ENCODE measurements around the gene NUDT5. TPM values are rescaled to one million over a fixed set of nuclear protein-coding genes. Genes with fewer than 3 reads are reported as not detected.

The NUDT5 gene
- total and polyA plus RNA-seq, 2 of the 8 experiments (the other 6 are each of a cell fraction or from before 2014, with no cell fraction given) = 130 to 134 TPM

DNA sequence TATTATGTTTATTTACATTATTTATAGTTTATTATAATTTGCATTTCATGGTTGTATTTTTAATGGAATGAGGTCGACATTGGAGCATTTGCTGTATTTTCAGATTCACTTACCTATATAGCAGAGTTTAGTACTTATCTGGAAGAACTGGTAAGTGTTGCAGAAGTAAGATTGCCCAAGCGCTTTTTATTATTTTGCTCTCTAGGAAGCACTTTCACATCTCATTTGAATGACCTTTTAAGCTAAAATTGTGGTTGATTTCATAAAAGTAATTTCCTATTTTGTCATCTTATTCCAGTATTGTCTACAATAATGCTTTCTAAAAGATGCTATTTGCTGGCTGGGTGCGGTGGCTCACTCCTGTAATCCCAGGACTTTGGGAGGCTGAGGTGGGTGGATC, 37.6 kb downstream of the NUDT5 start:
- ChIA-PET CTCF (ENCODE audit: partially characterized antibody) (no interaction called here), POLR2A (ENCODE audit: partially characterized antibody) (no interaction called here)
- no peaks in the 10 kb centered on the region for H3K79me1 ChIP-seq (ENCODE audit: low read depth, low read length)
- no peak for FAIRE-seq
- no peak overlapping the region for H2BK12ac ChIP-seq (ENCODE audit: low read depth, low read length)
- TF ChIP-seq SP4 (IDR thresholded peaks at IDR 0.05; ENCODE audit: low read length) (no peak), RBBP5 (IDR thresholded peaks at IDR 0.05; ENCODE audit: borderline replicate concordance, low read depth, low read length) (no peak), TAF1 (IDR thresholded peaks at IDR 0.05; ENCODE audit: low read depth, low read length) (no peak)
- H2BK120ac ChIP-seq (replicated peaks; ENCODE audit: low read depth, low read length) = no peak overlapping the region
- no peak overlapping the region for H2BK20ac ChIP-seq (ENCODE audit: low read length)
- H3K23me2 ChIP-seq (ENCODE audit: low read depth, low read length) = no peaks in the 10 kb centered on the region
- H3K36me3 ChIP-seq (ENCODE audit: control insufficient read depth in 2 of 4, insufficient read depth in 4 of 4, low read length in 3 of 4) = peaks cover 0 to 17% (median 2%) of the 10 kb centered on the region in 4 experiments; a peak in 3 of 8 replicates
- no peak overlapping the region for H3K56ac ChIP-seq (replicated peaks; ENCODE audit: insufficient read length, low read depth, low read length)
- no peak overlapping the region for H3K27ac ChIP-seq (ENCODE audit: low read depth, low read length)
- H3K14ac ChIP-seq (ENCODE audit: insufficient read length) = no peak overlapping the region
- no peak overlapping the region for H3K9ac ChIP-seq (replicated peaks in 1 of 4; ENCODE audit: extremely low read depth in 1 of 4, low read depth in 3 of 4, low read length in 3 of 4)
- H3K4me1 ChIP-seq (replicated peaks in 1 of 4; ENCODE audit: control insufficient read depth in 3 of 4, insufficient read depth in 4 of 4, low read length in 3 of 4) = no peaks in the 10 kb centered on the region
- no peak overlapping the region for H3K18ac ChIP-seq (ENCODE audit: extremely low read depth, low read length)
- H3K79me2 ChIP-seq (ENCODE audit: control insufficient read depth in 1 of 2, insufficient read depth in 2 of 2, low read length in 2 of 2) = no peaks in the 10 kb centered on the region
- no peaks in the 10 kb centered on the region for H3K9me3 ChIP-seq (ENCODE audit: insufficient read depth in 2 of 2, low read depth in 1 of 2, low read length in 1 of 2)
- H2BK15ac ChIP-seq (ENCODE audit: low read length) = no peak overlapping the region
- no peak overlapping the region for H3K4ac ChIP-seq (replicated peaks; ENCODE audit: insufficient read length, low read depth, low read length)
- no peak overlapping the region for H3K4me3 ChIP-seq (ENCODE audit: extremely low read depth in 1 of 4, insufficient read depth in 2 of 4, low read depth in 3 of 4, low read length in 4 of 4)
- H4K20me1 ChIP-seq (replicated peaks in 1 of 2; ENCODE audit: control insufficient read depth in 1 of 2, insufficient read depth in 2 of 2, low read length in 2 of 2) = no peaks in the 10 kb centered on the region
- H2AK5ac ChIP-seq (ENCODE audit: low read depth, low read length) = no peak overlapping the region
- H4K8ac ChIP-seq (ENCODE audit: extremely low read depth, insufficient read depth, low read length) = no peak overlapping the region
- WGBS, 2 experiments (ENCODE audit: extremely low coverage in 1 of 2, insufficient coverage in 1 of 2, insufficient read length in 1 of 2, insufficient replicate concordance in 2 of 2, low coverage in 1 of 2, low lambda C conversion rate in 2 of 2, missing lambda C conversion rate in 1 of 2) = 86% methylated on average over 3 of the region's 3 CpGs; no CpG with 5 or more reads in 1 of the 2 experiments
- no peak overlapping the region for H4K91ac ChIP-seq (replicated peaks; ENCODE audit: insufficient read length, low read length)
- no peak overlapping the region for H3K23ac ChIP-seq (ENCODE audit: insufficient read length)
- H3K27me3 ChIP-seq (replicated peaks in 1 of 4; ENCODE audit: control insufficient read depth in 3 of 4, extremely low read depth in 1 of 4, insufficient read depth in 3 of 4, low read length in 3 of 4) = peaks cover 0 to 1% (median 0%) of the 10 kb centered on the region in 4 experiments; a peak in 1 of 7 replicates
- H2BK5ac ChIP-seq (ENCODE audit: low read depth, low read length) = no peak overlapping the region
- no peak overlapping the region for H2AFZ ChIP-seq (ENCODE audit: low read length)
- no peak overlapping the region for H4K5ac ChIP-seq (ENCODE audit: insufficient read length, low read depth, low read length)
- no peak overlapping the region for H3K4me2 ChIP-seq (ENCODE audit: insufficient read depth in 1 of 2, low read depth in 2 of 2, low read length in 2 of 2)
- DNase-seq (ENCODE audit: low read depth in 1 of 2, low spot score in 2 of 2) = no peak

All from H1 (cell line).